Panc1 (cell line): ENCODE results near the gene TMEM100. TPM values are rescaled to one million over a fixed set of nuclear protein-coding genes. Genes with fewer than 3 reads are reported as not detected.

Experiments used
- ATAC-seq: fragments of 200-7000 bp; cut with Tn5 transposase; 2 replicates; pipeline ENCODE4 v1.9.1; 2020; ENCODE audit warnings: mild to moderate bottlenecking, moderate library complexity
- BruUV-seq: library from RNA; stranded (reverse); fragments of 400-500 nt; replicated peaks from 2 replicates; lab custom pipeline; 2021; lab: Mats Ljungman, UMichigan
- CTCF ChIA-PET: fragments of 300-600 bp; sonication (Branson Sonifier 250); formaldehyde crosslinking; loops from one replicate; lab custom pipeline; 2022; ENCODE audit warnings: antibody characterized with exemption; lab: Charles Lee
- POLR2A ChIA-PET: fragments of 300-600 bp; sonication (Branson Sonifier 250); formaldehyde crosslinking; loops from one replicate; lab custom pipeline; 2022; ENCODE audit warnings: antibody characterized with exemption; lab: Charles Lee
- DNase-seq: peaks from one replicate; pipeline ENCODE4 v3.0.0-alpha.2; 2010; ENCODE audit warnings: low read depth, low spot score
- H3K27ac ChIP-seq: 2 replicates; pipeline ENCODE4 v1.5.1; 2011; ENCODE audit warnings: mild to moderate bottlenecking, low read length, inconsistent platforms
- H3K27me3 ChIP-seq: fragments of 200-500 bp; sonication (Bioruptor generic); 2 replicates; pipeline ENCODE4 v1.6.0; 2014; ENCODE audit warnings: low read length, inconsistent platforms; ENCODE audit not compliant: control insufficient read depth, insufficient read depth
- H3K36me3 ChIP-seq: fragments of 200-500 bp; sonication (Bioruptor generic); 2 replicates; pipeline ENCODE4 v1.5.1; 2014; ENCODE audit warnings: inconsistent platforms, mild to moderate bottlenecking, low read length, moderate library complexity; ENCODE audit not compliant: control insufficient read depth, insufficient read depth
- H3K4me1 ChIP-seq: 2 replicates; pipeline ENCODE4 v1.5.1; 2011; ENCODE audit warnings: inconsistent platforms, mild to moderate bottlenecking, low read length, moderate library complexity; ENCODE audit not compliant: control insufficient read depth, insufficient read depth
- H3K4me3 ChIP-seq, 2 experiments: 2 replicates each; pipeline ENCODE4 v1.5.1; 2011 to 2012; ENCODE audit warnings: low read depth in 2 of 2, low read length in 2 of 2, mild to moderate bottlenecking in 2 of 2, inconsistent platforms in 1 of 2, moderate library complexity in 1 of 2
- H3K9me3 ChIP-seq: fragments of 200-500 bp; sonication (Bioruptor generic); 2 replicates; pipeline ENCODE4 v1.5.1; 2014; ENCODE audit warnings: low read depth, mild to moderate bottlenecking, inconsistent platforms, low read length, moderate library complexity; ENCODE audit not compliant: control insufficient read depth, insufficient read depth
- CTCF ChIP-seq: fragments of 450-650 bp; IDR thresholded peaks from 2 replicates; pipeline ENCODE4 v1.5.1; 2017; ENCODE audit warnings: mild to moderate bottlenecking
- POLR2AphosphoS5 ChIP-seq: IDR thresholded peaks from 2 replicates; pipeline ENCODE4 v1.6.1; 2012; ENCODE audit warnings: mild to moderate bottlenecking, low read depth, low read length, moderate library complexity
- REST ChIP-seq, 2 experiments: IDR thresholded peaks; 2 replicates each; pipeline ENCODE4 v1.6.1; 2011 to 2012; ENCODE audit warnings: low read depth in 2 of 2, control low read depth in 1 of 2, low read length in 1 of 2, mild to moderate bottlenecking in 1 of 2, moderate library complexity in 1 of 2; ENCODE audit not compliant: insufficient read depth in 1 of 2
- SIN3A ChIP-seq: IDR thresholded peaks from 2 replicates; pipeline ENCODE4 v1.6.1; 2012; ENCODE audit warnings: low read depth, mild to moderate bottlenecking, low read length, moderate library complexity, borderline replicate concordance; ENCODE audit not compliant: insufficient read depth
- TCF7L2 ChIP-seq: IDR thresholded peaks from 2 replicates; pipeline ENCODE4 v1.6.1; 2011; ENCODE audit warnings: mild to moderate bottlenecking, low read depth, low read length, inconsistent platforms
- in situ Hi-C: cut with HindIII; loops from 2 replicates; pipeline ENCODE4 v1.10.0; 2016; ENCODE audit warnings: low sequenced_read_pairs, low pct_unique_long_range_greater_than_20kb
- intact Hi-C: fragments of 100-400 bp; cut with micrococcal nuclease; formaldehyde crosslinking; loops from one replicate; pipeline ENCODE4 v1.10.0; 2022; ENCODE audit not compliant: unreplicated experiment
- total RNA-seq: library from RNA; stranded (reverse); gene quantifications from one replicate; pipeline ENCODE4 v1.2.1, GENCODE V29; 2021; ENCODE audit not compliant: unreplicated experiment

Gene TMEM100
- total RNA-seq, 1 experiment from 2014 or later = 0.10 TPM

GRCh38 chr17:55741356-55741700 lies 18.7 kb upstream of the TMEM100 start:
- ATAC-seq = no peak
- in situ Hi-C loops (no loop called here), intact Hi-C loops (no loop called here)
- Histone ChIP-seq H3K9me3 (no peaks in the 10 kb centered on the region), H3K27me3 (no peaks in the 10 kb centered on the region), H3K36me3 (no peaks in the 10 kb centered on the region), H3K4me1 (peaks cover 7% of the 10 kb centered on the region), H3K27ac (no peak overlapping the region), H3K4me3 (no peak overlapping the region)
- POLR2A ChIA-PET = no interaction called here
- BruUV-seq = no TSS peak
- DNase-seq = no peak
- CTCF ChIA-PET = no interaction called here
- TF ChIP-seq CTCF (no peak), REST (IDR thresholded peaks at IDR 0.05; ENCODE audit: insufficient read depth in 1 of 2, low read depth in 2 of 2, low read length in 1 of 2) (no peak), POLR2AphosphoS5 (no peak)

- ATAC-seq (no peak), DNase-seq (no peak)
- no TSS peak for BruUV-seq
- H3K27ac ChIP-seq = no peak overlapping the region
- POLR2A ChIA-PET = no interaction called here
- CTCF ChIA-PET = interaction anchor here (0.6 kb wide), 1 partner anchor 519 kb away, joined by 6 read pairs; no protein-coding TSS in a partner anchor
- H3K9me3 ChIP-seq = no peaks in the 10 kb centered on the region
- H3K27me3 ChIP-seq = no peaks in the 10 kb centered on the region
- in situ Hi-C loops = no loop called here
- intact Hi-C loops = no loop called here
- TF ChIP-seq TCF7L2 (no peak), REST (IDR thresholded peaks at IDR 0.05; ENCODE audit: insufficient read depth in 1 of 2, low read depth in 2 of 2, low read length in 1 of 2) (no peak), POLR2AphosphoS5 (no peak), SIN3A (no peak), CTCF (no peak)
- H3K36me3 ChIP-seq = no peaks in the 10 kb centered on the region
- H3K4me3 ChIP-seq = no peak overlapping the region
- peaks cover 7% of the 10 kb centered on the region for H3K4me1 ChIP-seq
These were observed 18.1 kb upstream of the TMEM100 start for GRCh38 chr17:55740511-55741355.
